ENCODE measurements around the gene SLCO1B1.

GRCh38 chr12:21113266-21113665, 17.7 kb upstream of the SLCO1B1 start:
- TF ChIP-seq CTCF (IDR thresholded peaks at IDR 0.05), result no peak
- no peak for TF ChIP-seq EZH2 (IDR thresholded peaks at IDR 0.05; ENCODE audit: borderline replicate concordance, insufficient read depth, low read depth, low read length, poor library complexity, severe bottlenecking)

Data from B cell (primary cell).